ENCODE data around the gene PARPBP.
"Not testable (repeated sequence)": the region's sequence is repeated elsewhere in the genome, so short reads cannot be mapped to it uniquely, and the experiment has no call there.

PARPBP gene

GRCh38 chr12:102155206-102155605 lies 35.2 kb downstream of the PARPBP start:
- not testable (repeated sequence) for DNase-seq

GRCh38 chr12:102163383-102163782 lies 43.4 kb downstream of the PARPBP start:
- no peak for DNase-seq

- no peak for DNase-seq
Measured at GRCh38 chr12:102167821-102168604, 48.0 kb downstream of the PARPBP start.

- peak; percentile 13 for DNase-seq
Measured at GRCh38 chr12:102169922-102170621, 50.1 kb downstream of the PARPBP start.

GRCh38 chr12:102171951-102172350 lies 52.0 kb downstream of the PARPBP start:
- DNase-seq = no peak

GRCh38 chr12:102172436-102172835 lies 52.5 kb downstream of the PARPBP start:
- no peak for DNase-seq

GRCh38 chr12:102174117-102174516 lies 54.1 kb downstream of the PARPBP start:
- DNase-seq = no peak

- DNase-seq = no peak
Measured at GRCh38 chr12:102174761-102175160, 54.8 kb downstream of the PARPBP start.

GRCh38 chr12:102182635-102183034 lies 62.7 kb downstream of the PARPBP start:
- DNase-seq = no peak

- DNase-seq = no peak
Measured at GRCh38 chr12:102195826-102196225, 75.8 kb downstream of the PARPBP start.

GRCh38 chr12:102197789-102198188 lies 77.8 kb downstream of the PARPBP start, which contains the start of gene PMCH:
Gene PMCH (minus strand): TSS chr12:102197833. CDS start chr12:102197770, 63 bp downstream.
- DNase-seq = no peak

- no peak for DNase-seq
Measured at GRCh38 chr12:102201436-102202061, 81.6 kb downstream of the PARPBP start.

GRCh38 chr12:102202556-102202955 lies 82.6 kb downstream of the PARPBP start:
- DNase-seq = no peak

GRCh38 chr12:102204025-102204424 lies 84.0 kb downstream of the PARPBP start:
- DNase-seq = no peak

- no peak for DNase-seq
Measured at GRCh38 chr12:102215992-102216691, 96.2 kb downstream of the PARPBP start.

- DNase-seq = no peak
Measured at GRCh38 chr12:102220736-102221135, 100.8 kb downstream of the PARPBP start.

- DNase-seq = no peak
Measured at GRCh38 chr12:102227954-102228353, 108.0 kb downstream of the PARPBP start.

GRCh38 chr12:102232036-102232435 lies 112.1 kb downstream of the PARPBP start:
- no peak for DNase-seq

- DNase-seq = no peak
Measured at GRCh38 chr12:102232446-102232845, 112.5 kb downstream of the PARPBP start.

- DNase-seq = no peak
Measured at GRCh38 chr12:102234599-102234998, 114.6 kb downstream of the PARPBP start.

GRCh38 chr12:102240859-102241258 lies 120.9 kb downstream of the PARPBP start:
- DNase-seq = not testable (repeated sequence)
